Keratinocyte (primary cell): ENCODE measurements around the gene JDP2. TPM values are rescaled to one million over a fixed set of nuclear protein-coding genes. Genes with fewer than 3 reads are reported as not detected.

ENCODE experiments used
- DNase-seq: peaks from one replicate; pipeline ENCODE4 v3.0.0-alpha.2; 2011; ENCODE audit warnings: low read depth, missing footprints, low spot score
- FAIRE-seq: peaks from 2 replicates; lab custom pipeline; 2011; peaks lifted over from hg19 to GRCh38; lab: Jason Lieb, UNC
- H2AFZ ChIP-seq: 2 replicates; pipeline ENCODE4 v1.6.0; 2012; ENCODE audit warnings: low read length, control low read depth, inconsistent platforms; ENCODE audit not compliant: control insufficient read depth
- H3K27ac ChIP-seq: 2 replicates; pipeline ENCODE4 v1.5.1; 2011; ENCODE audit warnings: low read length; ENCODE audit not compliant: control insufficient read depth, insufficient read depth
- H3K27me3 ChIP-seq: 3 replicates; pipeline ENCODE4 v1.6.0; 2011; ENCODE audit warnings: low read length; ENCODE audit not compliant: control insufficient read depth, insufficient read depth; ENCODE audit errors: extremely low read depth
- H3K36me3 ChIP-seq, 2 experiments: 2 replicates in 1 of 2; 3 replicates in 1 of 2; pipeline ENCODE4 v1.5.1; 2011; ENCODE audit warnings: low read length in 2 of 2, mild to moderate bottlenecking in 1 of 2; ENCODE audit not compliant: control insufficient read depth in 2 of 2, insufficient read depth in 2 of 2; ENCODE audit errors: extremely low read depth in 1 of 2
- H3K4me1 ChIP-seq: 3 replicates; pipeline ENCODE4 v1.5.1; 2011; ENCODE audit warnings: low read length; ENCODE audit not compliant: control insufficient read depth, insufficient read depth; ENCODE audit errors: extremely low read depth
- H3K4me2 ChIP-seq: 3 replicates; pipeline ENCODE4 v1.6.0; 2011; ENCODE audit warnings: low read depth, low read length; ENCODE audit not compliant: control insufficient read depth, insufficient read depth; ENCODE audit errors: extremely low read depth
- H3K4me3 ChIP-seq, 3 experiments: fragments of 200-600 bp in 1 of 3; sonication (generic) in 1 of 3; 2 replicates in 2 of 3; 3 replicates in 1 of 3; pipeline ENCODE4 v1.5.1; 2011 to 2016; ENCODE audit warnings: low read length in 3 of 3, mild to moderate bottlenecking in 3 of 3, control low read depth in 2 of 3, inconsistent platforms in 1 of 3, low read depth in 1 of 3, mixed read lengths in 1 of 3, mixed run types in 1 of 3, moderate library complexity in 1 of 3; ENCODE audit not compliant: control insufficient read depth in 2 of 3, insufficient read depth in 2 of 3; ENCODE audit errors: extremely low read depth in 1 of 3
- H3K79me2 ChIP-seq: 2 replicates; pipeline ENCODE4 v1.6.0; 2012; ENCODE audit warnings: low read length; ENCODE audit not compliant: control insufficient read depth, insufficient read depth
- H3K9ac ChIP-seq: 3 replicates; pipeline ENCODE4 v1.6.0; 2011; ENCODE audit warnings: low read length; ENCODE audit not compliant: control insufficient read depth, insufficient read depth; ENCODE audit errors: extremely low read depth
- H3K9me1 ChIP-seq: 3 replicates; pipeline ENCODE4 v1.6.0; 2011; ENCODE audit warnings: low read length; ENCODE audit not compliant: control insufficient read depth, insufficient read depth; ENCODE audit errors: extremely low read depth
- H3K9me3 ChIP-seq: 2 replicates; pipeline ENCODE4 v1.5.1; 2012; ENCODE audit warnings: low read depth, low read length; ENCODE audit not compliant: control insufficient read depth
- H4K20me1 ChIP-seq: 3 replicates; pipeline ENCODE4 v1.6.0; 2011; ENCODE audit warnings: low read length; ENCODE audit not compliant: control insufficient read depth, insufficient read depth; ENCODE audit errors: extremely low read depth
- EZH2 ChIP-seq: IDR thresholded peaks from one replicate; pipeline ENCODE4 v1.6.1; 2012; ENCODE audit warnings: inconsistent platforms, mild to moderate bottlenecking, low read length, moderate library complexity
- dilution Hi-C: fragments of 300-500 bp; cut with MboI; formaldehyde crosslinking; loops from one replicate; pipeline ENCODE4 v1.7.0; 2020; ENCODE audit warnings: low sequenced_read_pairs; ENCODE audit not compliant: extremely low pct_ligation_motif_present
- polyA plus RNA-seq, 5 experiments: library from polyadenylated mRNA; depleted of rRNA in 3 of 5; stranded (reverse) in 3 of 5; stranded (forward) in 1 of 5; unstranded in 1 of 5; fragments of >200 nt; gene quantifications; 1 replicate in 1 of 5; 2 replicates in 3 of 5; 3 replicates in 1 of 5; pipeline versions ENCODE4 v1.2.1 to v1.2.3, GENCODE V29; 2011 to 2012; ENCODE audit warnings: missing spikeins in 2 of 5, low read depth in 1 of 5, low replicate concordance in 1 of 5
- TF ChIP-seq, protein P1 (sequence below), 3 experiments: IDR thresholded peaks in 1 of 3; conservative IDR thresholded peaks in 1 of 3; optimal IDR thresholded peaks in 1 of 3; 2 replicates in 2 of 3; 3 replicates in 1 of 3; pipeline versions ENCODE3 to v1.5.1; 2011; ENCODE audit warnings: low read length in 3 of 3, mild to moderate bottlenecking in 3 of 3, moderate library complexity in 2 of 3, control low read depth in 1 of 3, inconsistent platforms in 1 of 3; ENCODE audit not compliant: insufficient read depth in 2 of 3; ENCODE audit errors: extremely low read depth in 1 of 3

Gene JDP2
- polyA plus RNA-seq, 1 donor (not counting 4 experiments of a cell fraction or from before 2014, with no cell fraction given): 13.5 TPM

DNA sequence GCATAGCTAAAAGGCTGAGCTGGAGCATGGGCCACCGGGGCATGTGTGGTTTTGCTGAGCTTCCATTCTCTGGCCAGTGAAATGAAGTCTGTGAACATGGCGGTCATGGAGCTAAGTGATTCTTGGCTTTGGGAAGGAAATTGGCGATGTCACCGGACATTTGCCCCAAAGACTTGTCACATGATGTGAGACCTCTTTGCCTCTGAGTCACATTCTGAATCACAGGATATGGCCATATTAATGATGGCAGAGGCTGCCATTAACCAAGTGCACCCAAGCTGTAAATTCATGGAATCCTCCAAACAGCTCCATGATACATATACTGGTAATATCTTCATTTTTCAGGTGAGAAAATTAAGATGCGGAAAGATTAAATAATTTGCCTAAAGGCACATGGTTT lies 67.1 kb downstream of the JDP2 start:
- H3K27me3 ChIP-seq: peaks cover 4% of the 10 kb centered on the region
- dilution Hi-C loops: no loop called here
- FAIRE-seq: no peak

DNA sequence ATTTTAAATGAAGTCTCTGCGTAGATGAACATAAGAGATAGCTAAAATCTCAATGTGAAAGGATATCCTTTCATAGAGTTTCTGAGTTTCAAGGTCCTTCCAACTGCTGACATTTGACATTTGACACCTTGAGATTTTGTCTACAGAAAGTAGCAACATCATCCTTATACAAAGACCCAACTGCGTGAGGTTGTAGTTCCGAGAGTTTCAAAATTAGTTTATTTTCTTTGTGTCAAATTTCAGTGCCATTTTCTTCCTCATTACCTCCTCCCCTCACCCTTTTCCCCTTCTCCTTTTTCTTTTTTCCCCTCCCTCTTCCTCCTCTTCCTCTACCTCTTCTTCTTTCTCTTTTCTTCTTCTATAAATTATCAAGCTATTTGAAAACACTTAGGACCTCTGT lies 67.6 kb downstream of the JDP2 start:
- Histone ChIP-seq H3K9me1 (no peaks in the 10 kb centered on the region), H3K9me3 (no peaks in the 10 kb centered on the region), H3K79me2 (no peaks in the 10 kb centered on the region), H3K36me3 (no peaks in the 10 kb centered on the region), H2AFZ (no peak overlapping the region), H3K27me3 (peaks cover 4% of the 10 kb centered on the region), H3K9ac (no peak overlapping the region), H3K27ac (no peak overlapping the region), H3K4me3 (no peak overlapping the region), H3K4me2 (no peak overlapping the region), H3K4me1 (no peaks in the 10 kb centered on the region), H4K20me1 (no peaks in the 10 kb centered on the region)
- DNase-seq: no peak
- no peak for TF ChIP-seq EZH2
- TF ChIP-seq, protein P1, sequence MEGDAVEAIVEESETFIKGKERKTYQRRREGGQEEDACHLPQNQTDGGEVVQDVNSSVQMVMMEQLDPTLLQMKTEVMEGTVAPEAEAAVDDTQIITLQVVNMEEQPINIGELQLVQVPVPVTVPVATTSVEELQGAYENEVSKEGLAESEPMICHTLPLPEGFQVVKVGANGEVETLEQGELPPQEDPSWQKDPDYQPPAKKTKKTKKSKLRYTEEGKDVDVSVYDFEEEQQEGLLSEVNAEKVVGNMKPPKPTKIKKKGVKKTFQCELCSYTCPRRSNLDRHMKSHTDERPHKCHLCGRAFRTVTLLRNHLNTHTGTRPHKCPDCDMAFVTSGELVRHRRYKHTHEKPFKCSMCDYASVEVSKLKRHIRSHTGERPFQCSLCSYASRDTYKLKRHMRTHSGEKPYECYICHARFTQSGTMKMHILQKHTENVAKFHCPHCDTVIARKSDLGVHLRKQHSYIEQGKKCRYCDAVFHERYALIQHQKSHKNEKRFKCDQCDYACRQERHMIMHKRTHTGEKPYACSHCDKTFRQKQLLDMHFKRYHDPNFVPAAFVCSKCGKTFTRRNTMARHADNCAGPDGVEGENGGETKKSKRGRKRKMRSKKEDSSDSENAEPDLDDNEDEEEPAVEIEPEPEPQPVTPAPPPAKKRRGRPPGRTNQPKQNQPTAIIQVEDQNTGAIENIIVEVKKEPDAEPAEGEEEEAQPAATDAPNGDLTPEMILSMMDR (optimal IDR thresholded peaks at IDR 0.05 in 1 of 3, IDR thresholded peaks at IDR 0.05 in 1 of 3, conservative IDR thresholded peaks at IDR 0.05 in 1 of 3; ENCODE audit: extremely low read depth in 1 of 3, insufficient read depth in 2 of 3, low read length in 3 of 3): no peak
- dilution Hi-C loops: no loop called here
- no peak for FAIRE-seq

More for the DNA sequence above, 67.1 kb downstream of the JDP2 start:
- Histone ChIP-seq H3K4me1 (no peaks in the 10 kb centered on the region), H3K4me2 (no peak overlapping the region), H3K4me3 (no peak overlapping the region), H3K9me1 (no peaks in the 10 kb centered on the region), H3K9me3 (no peaks in the 10 kb centered on the region), H3K27ac (no peak overlapping the region), H4K20me1 (no peaks in the 10 kb centered on the region), H3K9ac (no peak overlapping the region), H3K79me2 (no peaks in the 10 kb centered on the region), H2AFZ (no peak overlapping the region), H3K36me3 (no peaks in the 10 kb centered on the region)
- no peak for DNase-seq
- no peak for TF ChIP-seq EZH2
- TF ChIP-seq, protein P1 (optimal IDR thresholded peaks at IDR 0.05 in 1 of 3, IDR thresholded peaks at IDR 0.05 in 1 of 3, conservative IDR thresholded peaks at IDR 0.05 in 1 of 3; ENCODE audit: extremely low read depth in 1 of 3, insufficient read depth in 2 of 3, low read length in 3 of 3): no peak
